HG03025 (cell line): Measurements from ENCODE around the gene SHISAL2A.
A peak's percentile ranks its signal among the peaks of the same experiment; 100 is the strongest.

Experiments
- ATAC-seq: cut with Tn5 transposase; IDR thresholded peaks from one replicate; pipeline ENCODE4 v1.9.1; 2021; ENCODE audit warnings: mild to moderate bottlenecking, moderate library complexity; ENCODE audit not compliant: unreplicated experiment, low FRiP score

Gene SHISAL2A

DNA sequence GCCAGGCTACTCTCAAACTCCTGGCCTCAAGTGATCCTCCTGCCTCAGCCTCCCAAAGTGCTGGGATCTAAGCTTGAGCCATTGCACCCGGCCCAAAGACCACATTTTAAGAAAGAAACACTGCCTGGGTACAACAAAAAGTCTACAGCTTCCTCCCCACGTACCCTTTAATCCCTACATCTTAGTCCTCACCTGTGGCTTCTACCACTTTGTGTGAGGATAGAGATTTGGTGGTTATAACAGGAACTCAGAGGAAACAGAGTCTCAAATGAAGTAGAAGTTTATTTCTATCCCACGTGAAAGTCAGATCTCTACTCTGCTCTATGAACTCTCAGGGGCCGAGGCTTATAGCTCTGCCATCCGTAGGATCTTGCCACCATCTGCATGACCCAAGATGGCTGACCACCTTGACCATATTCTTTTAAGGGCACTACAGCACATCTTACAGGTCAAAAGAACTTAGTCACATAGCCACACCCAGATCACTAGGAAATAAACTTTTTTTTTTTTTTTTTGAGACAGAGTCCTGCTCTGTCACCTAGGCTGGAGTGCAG lies 17.4 kb upstream of the SHISAL2A start:
- no peak for ATAC-seq

DNA sequence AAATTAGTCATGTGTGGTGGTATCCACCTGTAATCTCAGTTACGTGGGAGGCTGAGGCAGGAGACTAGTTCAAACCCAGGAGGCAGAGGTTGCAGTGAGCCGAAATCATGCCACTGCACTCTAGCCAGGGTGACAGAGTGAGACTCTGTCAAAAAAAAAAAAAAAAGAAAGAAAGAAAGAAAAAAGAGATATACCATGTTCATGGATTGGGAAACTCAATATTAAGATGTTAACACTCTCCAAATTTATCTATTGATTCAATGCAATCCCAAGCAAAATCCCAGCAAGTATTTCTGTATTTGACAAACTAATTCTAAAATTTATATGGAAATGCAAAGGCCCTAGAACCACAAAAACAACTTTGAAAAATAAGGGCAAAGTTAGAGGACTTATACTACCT lies 11.0 kb upstream of the SHISAL2A start:
- no peak for ATAC-seq

DNA sequence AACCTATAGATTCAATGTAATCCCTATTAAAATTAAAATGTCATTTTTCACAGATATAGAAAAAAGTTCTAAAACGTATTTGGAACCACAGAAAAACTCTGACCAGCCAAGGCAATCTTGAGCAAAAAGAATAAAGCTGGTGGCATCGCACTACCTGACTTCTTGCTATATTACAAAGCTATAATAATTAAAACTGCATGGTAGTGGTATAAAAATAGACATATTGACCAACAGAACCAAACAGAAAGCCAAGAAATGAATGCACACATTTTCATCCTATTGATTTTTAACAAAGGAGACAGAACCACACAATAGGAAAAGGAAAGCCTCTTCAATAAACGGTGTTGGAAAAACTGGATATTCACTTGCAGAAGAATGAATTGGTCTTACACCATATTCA lies 9.2 kb upstream of the SHISAL2A start:
- ATAC-seq, result no peak

DNA sequence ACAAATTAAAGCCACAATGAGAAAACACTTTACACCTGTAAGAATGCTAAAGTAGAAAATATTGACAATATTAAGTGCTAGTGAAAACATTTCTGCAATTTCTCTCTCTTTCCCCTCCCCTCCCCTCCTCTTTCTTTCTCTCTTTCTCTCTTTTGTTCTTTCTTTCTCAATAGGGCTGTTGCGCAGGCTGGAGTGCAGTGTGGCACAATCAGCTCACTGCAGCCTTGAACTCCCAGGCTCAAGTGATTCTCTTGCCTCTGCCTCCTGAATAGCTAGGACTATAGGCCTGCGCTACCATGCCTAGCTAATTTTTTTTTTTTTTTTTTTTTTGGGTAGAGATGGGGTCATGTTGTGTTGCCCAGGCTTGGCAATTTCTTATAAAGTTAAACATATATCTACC lies 5.9 kb upstream of the SHISAL2A start:
- no peak for ATAC-seq

DNA sequence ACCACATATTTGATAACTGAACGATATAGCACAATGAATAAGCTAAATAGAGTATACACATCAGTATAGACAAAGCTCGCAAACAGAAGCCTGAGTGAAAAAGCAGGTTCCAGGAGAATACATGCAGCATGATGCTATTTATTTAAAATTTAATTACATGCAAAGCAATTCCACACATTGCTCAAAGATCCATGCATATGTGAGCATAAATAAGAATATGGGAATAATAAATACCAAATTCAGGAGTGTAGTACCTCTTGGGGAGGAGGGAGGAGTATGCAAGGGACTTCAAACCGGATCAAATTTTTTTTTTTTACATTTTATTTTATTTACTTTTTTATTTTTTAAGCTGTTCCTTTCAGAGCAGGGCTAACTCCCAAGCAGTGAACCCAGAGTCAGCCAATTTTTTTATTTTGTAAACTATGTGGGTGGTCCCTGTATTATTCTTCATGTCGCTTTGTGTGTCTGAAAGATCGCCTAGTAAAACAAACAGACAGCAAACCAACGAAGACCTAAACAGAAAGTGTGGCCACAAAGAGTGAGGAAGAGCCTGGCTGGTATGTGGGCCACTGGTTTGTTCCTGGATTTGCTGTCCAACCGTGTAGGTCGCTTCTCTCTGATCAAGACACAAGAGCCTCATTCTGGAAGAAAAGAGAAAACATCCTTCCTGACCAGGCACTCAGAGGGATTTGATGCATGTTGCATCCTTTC lies 4.2 kb upstream of the SHISAL2A start:
- no peak for ATAC-seq

DNA sequence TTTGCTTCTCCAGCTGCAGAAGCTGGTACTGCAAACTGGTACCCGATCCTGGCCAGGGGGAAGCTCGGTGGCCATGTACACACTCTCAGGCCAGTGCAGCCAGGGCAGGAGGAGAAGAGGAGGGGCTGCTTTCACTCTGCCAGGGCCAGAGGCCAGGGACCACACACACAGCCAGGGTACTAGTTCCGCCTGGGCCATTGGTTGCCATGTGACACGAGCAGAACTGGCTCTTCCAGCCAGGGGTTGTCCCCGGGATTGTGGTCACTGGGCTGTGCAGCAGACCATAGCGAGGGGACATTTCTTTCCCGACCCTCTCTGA lies 3.7 kb upstream of the SHISAL2A start:
- ATAC-seq, result no peak

DNA sequence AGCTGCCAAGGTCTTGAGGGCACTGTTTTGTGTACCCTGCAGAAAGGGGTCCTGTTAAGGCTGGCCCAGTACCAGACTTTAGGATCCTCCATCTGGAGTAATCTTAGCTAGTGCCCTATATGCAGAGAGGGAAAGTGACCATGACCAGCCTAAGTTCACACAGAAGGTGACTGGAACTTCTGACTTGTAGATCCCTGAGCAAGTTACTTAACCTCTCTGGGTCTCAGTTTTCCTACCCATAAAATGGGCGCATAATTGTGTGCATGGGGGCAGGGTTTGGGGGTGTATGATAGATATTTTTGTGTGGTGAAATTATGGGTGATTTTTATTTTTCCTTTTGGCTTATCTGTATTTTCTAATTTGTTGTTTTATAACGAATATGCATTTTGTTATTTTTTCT lies 3.3 kb upstream of the SHISAL2A start:
- ATAC-seq, result no peak

DNA sequence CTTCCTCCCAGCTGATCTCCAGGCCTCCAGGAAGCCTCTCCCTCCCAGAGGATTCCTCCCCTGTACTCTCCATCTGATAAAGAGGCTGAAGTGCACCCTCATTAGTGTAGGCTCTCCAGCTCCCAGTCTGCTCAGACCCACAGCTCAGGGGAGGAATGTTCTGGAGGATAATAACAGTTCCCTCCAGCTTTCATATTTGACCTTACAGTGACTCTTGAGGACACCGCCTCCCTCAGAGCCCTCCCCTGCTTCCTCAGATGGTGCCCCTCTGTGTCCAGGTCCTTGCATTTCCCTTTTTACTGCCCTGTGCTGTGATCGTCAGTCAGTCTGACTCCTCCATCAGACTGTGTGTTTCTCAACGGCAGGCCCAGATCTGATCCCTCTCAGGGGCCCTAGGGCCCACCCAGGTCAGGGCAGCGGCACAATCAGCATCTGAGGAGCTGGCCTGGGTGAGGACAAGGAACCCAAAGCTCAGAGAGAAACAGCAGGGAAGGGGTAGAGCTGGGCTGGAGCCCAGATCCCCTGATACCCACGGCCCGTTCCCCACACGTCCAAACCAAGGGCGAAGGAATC lies 1.1 kb upstream of the SHISAL2A start:
- no peak for ATAC-seq

DNA sequence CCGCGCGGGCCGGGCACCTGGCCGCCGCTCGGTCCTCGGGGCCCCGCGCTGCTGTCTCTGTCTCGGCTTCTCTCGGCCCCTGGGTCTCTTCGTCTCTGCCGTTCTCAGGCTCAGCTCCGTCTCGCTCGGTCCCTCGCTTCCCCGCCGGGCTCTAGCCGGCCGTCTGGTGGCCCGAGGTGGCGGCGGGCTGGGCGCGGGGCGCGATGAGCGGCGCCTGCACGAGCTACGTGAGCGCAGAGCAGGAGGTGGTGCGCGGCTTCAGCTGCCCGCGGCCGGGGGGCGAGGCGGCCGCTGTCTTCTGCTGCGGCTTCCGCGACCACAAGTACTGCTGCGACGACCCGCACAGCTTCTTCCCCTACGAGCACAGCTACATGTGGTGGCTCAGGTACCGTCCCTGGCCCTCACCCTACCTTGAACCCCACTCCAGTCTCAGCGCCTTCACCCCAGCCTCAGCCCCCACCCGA lies 355 bp downstream of the SHISAL2A start:
- no peak for ATAC-seq

DNA sequence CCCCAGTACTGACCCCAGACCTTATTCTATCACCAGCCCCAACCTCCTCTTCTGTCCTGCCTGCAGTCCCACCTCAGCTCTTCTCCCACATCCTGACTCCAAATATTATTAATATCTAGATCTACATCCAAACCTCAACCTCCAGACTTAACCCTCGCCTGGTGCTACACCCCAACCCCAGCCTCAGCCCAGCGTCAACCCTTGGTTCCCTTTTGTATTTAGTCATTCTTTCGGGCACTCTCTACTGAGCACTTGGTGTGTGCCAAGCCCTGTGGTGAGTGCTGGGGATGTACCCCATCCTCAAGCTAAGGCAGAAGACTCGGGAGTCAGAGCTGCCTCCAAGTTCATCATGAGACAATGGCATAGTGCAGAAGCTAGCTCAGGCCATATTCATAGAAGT lies 1.1 kb downstream of the SHISAL2A start:
- no peak for ATAC-seq

DNA sequence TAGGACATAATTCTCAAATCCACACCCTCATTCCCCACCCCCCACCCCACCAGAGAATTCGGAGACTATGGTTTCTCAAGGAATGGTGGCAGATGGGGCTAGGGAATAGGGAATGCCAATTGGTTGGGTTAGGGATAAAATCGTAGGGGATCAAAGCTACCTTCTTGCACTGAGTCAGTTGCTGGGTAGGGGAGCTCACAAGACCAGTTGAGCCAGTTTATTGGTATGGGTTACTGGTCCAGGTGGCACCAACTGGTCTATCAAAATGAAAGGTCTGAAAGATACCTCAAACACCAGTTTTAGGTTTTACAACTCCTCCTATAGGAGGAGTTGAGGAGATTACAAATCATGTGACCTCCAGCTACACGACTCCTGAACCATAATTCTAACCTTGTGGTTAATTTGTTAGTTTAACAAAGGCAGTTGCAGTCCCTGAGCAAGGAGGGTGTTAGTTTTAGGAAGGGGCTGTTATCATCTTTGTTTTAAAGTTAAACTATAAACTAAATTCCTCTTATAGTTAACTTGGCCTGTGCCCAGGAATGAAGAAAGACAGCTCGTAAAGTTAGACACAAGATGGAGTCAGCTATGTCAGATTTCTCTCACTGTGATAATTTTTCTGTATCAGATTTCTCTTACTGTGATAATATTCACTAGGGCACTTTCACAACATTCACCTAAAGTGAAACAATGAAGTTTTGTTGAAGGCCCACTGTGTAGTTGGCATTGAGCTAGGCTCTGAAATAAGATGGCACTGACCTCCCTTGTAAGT lies 2.5 kb downstream of the SHISAL2A start:
- no peak for ATAC-seq

DNA sequence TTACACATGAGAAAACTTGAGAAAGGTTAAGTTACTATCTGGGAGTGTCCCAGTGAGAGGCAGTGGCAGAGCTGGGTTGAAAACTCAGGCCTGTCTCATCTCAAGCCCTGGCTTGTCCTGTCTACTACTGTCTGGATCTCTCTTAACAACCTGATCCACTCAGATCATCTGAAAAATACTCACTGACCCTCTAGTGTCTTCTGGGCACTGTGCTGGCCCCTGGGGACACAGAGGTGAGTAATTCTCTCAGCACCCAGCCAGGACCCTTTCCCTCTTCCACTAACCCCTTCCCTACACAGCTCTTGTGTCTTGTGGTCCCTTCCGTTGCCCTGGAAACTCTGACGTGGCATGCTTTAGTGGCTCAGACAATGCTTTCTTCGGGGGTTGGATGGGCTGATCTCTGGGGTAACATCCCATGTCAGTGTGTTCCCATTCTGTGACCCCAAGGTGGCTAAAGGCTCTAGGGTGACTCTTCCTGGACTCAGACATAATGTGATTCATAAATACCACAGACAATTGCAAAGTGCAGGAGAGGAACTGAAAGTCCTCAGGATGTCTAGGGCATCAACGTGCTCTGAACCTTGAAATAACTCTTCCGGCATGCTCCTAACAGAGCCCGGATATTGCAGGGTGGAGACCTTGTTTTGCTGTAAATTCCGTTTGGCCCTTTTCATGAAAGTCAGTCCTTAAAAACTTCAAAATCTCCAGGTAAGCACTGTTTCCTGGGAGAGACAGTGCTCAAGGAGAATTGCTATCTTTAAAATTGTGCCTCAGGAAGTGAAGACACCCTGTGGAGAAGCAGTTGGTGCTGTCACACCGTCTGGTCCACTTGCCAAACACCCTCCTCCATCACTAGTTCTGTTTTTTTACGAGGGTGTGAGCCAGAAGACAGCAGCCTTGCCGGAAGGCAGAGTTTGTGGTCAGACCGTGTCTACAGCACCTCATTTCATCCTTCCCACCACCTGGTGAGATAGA lies 4.0 kb downstream of the SHISAL2A start:
- peak; percentile 58 for ATAC-seq

DNA sequence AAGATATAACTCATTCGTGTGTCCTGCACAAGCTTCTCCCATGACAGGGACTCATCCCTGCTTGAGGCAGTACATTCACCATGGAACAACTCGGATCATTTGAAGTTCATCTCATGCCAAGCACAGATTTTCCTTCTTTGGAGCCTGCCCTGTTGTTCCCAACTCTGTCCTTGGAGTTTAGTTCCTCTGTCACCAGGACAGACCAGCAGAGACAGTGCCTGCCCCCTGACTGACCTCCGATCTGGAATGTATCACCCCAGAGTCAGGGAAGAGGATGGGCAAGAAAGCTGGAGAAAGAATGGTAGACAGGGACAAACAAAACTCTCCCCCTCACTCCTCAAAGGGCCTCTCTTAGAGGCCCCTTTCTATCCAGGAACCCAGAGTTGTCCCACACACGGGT lies 5.0 kb downstream of the SHISAL2A start:
- ATAC-seq, result no peak

DNA sequence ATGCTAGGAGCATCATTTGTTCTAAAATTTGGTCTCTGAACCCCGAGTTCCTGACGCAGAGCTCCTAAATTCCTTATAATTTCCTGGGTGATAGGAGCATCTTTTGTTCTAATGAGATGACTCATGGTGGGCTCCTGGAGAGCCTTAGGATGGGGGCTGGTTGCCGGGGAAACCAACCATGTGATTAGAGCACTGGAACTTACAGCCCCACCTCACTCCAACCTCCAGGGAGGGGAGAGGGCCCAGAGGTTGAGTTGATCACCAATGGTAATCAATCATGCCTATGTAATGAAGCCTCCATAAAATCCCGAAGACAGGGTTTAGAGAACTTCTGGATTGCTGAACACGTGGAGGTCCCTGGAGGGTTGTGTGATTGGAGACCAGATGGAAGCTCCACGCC lies 7.7 kb downstream of the SHISAL2A start:
- no peak for ATAC-seq

DNA sequence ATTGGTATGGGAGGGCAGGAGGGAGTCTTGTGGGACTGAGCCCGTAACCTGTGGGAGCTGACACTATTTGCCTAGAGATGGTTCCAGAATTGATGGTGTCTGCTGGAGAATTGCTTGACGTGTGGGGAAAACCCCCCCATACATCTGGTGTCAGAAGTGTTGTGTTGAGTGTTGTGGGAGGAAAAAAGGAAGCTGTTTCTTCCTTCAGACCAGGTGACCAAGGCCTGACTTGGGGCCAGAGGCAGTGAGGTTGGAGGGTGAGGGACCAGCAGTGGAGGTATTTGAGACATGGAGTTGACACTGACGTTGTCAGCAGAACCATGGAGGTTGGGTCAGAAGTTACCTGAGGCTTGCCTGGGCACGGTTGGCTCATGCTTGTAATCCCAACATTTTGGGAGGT lies 8.3 kb downstream of the SHISAL2A start:
- no peak for ATAC-seq

DNA sequence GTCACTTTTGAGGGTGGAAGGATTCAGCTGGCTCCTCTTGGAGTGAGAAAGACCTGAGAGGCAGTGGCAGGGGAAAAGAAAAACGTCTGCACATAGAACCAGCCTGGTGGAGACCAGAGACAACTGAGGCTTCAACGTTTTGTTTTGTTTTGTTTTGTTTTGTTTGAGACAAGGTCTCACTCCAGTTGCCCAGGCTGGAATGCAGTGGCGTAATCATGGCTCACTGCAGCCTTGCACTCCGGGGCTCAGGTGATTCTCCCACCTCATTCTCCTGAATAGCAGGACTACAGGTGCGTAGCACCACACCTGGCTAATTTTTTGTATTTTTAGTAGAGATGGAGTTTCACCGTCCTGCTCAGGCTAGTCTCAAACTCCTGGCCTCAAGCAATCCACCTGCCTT lies 12.3 kb downstream of the SHISAL2A start:
- ATAC-seq, result no peak

DNA sequence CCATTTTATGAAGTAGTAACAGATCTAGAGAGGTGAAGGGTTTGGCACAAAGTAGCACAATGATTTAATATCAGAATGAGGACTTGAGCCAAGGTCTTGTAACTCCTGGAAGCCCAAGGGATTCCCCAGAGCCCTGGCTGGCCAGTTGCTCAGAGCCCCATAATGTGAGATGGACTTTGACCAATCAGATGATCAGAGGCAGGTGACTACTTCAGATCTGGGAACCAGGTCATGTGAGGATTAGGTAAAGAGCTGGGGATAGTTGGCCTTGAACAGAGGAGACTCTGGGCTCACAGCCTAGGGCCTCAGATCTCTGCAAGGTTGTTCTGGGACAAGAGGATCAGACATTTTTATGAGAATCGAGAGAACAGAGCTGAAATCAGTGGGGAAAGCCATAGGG lies 18.9 kb downstream of the SHISAL2A start:
- ATAC-seq, result no peak

DNA sequence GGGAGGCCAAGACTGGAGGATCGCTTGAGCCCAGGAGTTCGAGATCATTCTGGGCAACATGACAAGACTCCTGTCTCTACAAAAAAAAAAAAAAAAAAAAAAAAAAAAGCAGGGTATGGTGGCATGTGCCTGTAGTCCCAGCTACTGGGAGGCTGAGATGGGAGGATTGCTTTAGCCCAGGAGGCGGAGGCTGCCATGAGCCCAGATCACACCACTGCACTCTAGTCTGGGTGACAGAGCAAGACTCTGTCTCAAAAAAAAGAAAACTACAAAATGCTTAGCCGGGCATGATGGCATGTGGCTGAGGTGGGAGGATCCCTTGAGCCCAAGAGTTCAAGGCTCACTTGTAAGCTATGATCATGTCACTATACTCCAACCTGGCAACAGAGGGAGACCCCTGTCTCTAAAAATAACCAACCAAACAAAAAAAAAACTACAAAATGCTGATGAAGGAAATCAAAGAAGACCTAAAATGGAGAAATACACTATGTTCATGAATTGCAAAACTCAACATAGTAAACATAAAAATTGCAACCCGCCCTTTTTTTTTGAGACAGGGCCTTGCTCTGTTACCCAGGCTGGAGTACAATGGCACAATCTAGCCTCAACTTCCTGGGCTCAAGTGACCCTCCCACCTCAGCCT lies 20.4 kb downstream of the SHISAL2A start:
- ATAC-seq, result no peak

DNA sequence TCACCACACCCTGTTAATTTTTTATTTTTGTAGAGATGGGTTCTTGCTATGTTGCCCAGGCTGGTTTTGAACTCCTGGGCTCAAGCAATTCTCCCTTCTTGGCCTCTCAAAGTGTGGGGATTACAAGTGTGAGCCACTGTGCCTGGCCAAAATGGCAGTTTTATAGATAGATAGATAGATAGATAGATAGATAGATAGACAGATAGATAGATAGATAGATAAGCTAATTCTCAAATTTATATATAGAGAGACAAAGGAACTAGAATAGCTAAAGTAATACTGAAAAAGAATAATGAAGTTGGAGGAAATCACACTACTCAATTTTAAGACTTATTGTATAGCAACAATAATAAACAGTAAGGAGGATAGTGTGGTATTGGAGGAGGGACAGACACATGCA lies 21.1 kb downstream of the SHISAL2A start:
- no peak for ATAC-seq

DNA sequence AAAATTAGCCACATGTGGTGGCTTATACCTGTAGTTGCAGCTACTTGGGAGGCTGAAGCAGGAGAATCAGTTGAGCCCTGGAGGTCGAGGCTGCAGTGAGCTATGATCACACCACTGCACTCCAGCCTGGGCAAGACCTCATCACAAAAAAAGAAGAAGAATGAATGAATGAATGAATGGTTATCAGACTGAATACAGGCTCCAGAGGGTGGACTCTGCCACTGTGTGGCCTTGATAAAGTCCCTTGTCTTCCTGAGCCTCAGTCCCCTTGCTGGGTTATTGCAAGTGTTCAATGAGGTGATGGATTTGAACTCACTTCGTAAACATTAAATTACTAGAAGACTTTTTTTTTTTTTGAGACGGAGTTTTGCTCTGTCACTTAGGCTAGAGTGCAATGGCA lies 24.7 kb downstream of the SHISAL2A start:
- ATAC-seq, result no peak
